IMR-90 (cell line): ENCODE data around the gene TMEM235.

Source experiments
- BHLHE40 ChIP-seq: fragments of 150-350 bp; IDR thresholded peaks from 2 replicates; pipeline ENCODE4 v1.6.1; 2016; ENCODE audit warnings: mild to moderate bottlenecking, low read depth, low read length
- CEBPB ChIP-seq: IDR thresholded peaks from 2 replicates; pipeline ENCODE4 v1.6.1; 2012; ENCODE audit warnings: low read depth, low read length, improper control_type of control experiment
- CTCF ChIP-seq: conservative IDR thresholded peaks from 2 replicates; pipeline ENCODE4 v1.5.1; 2012; ENCODE audit warnings: mild to moderate bottlenecking, low read depth, low read length, improper control_type of control experiment
- ELK1 ChIP-seq: fragments of 150-350 bp; IDR thresholded peaks from 2 replicates; pipeline ENCODE4 v1.6.1; 2016; ENCODE audit warnings: low read depth, mild to moderate bottlenecking, low read length, moderate library complexity, borderline replicate concordance
- FOS ChIP-seq: fragments of 150-350 bp; IDR thresholded peaks from 2 replicates; pipeline ENCODE4 v1.6.1; 2016; ENCODE audit warnings: low read depth, low read length
- MXI1 ChIP-seq: IDR thresholded peaks from 2 replicates; pipeline ENCODE4 v1.6.1; 2012; ENCODE audit warnings: low read depth, mild to moderate bottlenecking, low read length, moderate library complexity, borderline replicate concordance
- NFE2L2 ChIP-seq: fragments of 150-350 bp; IDR thresholded peaks from 2 replicates; pipeline ENCODE4 v1.6.1; 2016; ENCODE audit warnings: low read depth, mild to moderate bottlenecking, low read length
- POLR2A ChIP-seq: IDR thresholded peaks from 2 replicates; pipeline ENCODE4 v1.6.1; 2012; ENCODE audit warnings: mild to moderate bottlenecking, low read depth, low read length
- RAD21 ChIP-seq: IDR thresholded peaks from 2 replicates; pipeline ENCODE4 v1.6.1; 2012; ENCODE audit warnings: low read length, improper control_type of control experiment
- RCOR1 ChIP-seq: IDR thresholded peaks from 2 replicates; pipeline ENCODE4 v1.6.1; 2012; ENCODE audit warnings: mild to moderate bottlenecking, low read length, improper control_type of control experiment; ENCODE audit not compliant: insufficient replicate concordance
- RFX5 ChIP-seq: IDR thresholded peaks from 2 replicates; pipeline ENCODE4 v1.8.0; 2012; ENCODE audit warnings: low read depth, mild to moderate bottlenecking, low read length, moderate library complexity
- SMC3 ChIP-seq: fragments of 150-350 bp; IDR thresholded peaks from 2 replicates; pipeline ENCODE4 v1.6.1; 2016; ENCODE audit warnings: low read depth, mild to moderate bottlenecking, antibody characterized with exemption, low read length, moderate library complexity
- USF2 ChIP-seq: fragments of 150-350 bp; IDR thresholded peaks from 2 replicates; pipeline ENCODE4 v1.6.1; 2017; ENCODE audit warnings: mild to moderate bottlenecking, antibody characterized with exemption, low read length, low read depth

- TF ChIP-seq CTCF: no peak
- TF ChIP-seq POLR2A: no peak
- TF ChIP-seq USF2: no peak
- no peak for TF ChIP-seq RCOR1
- TF ChIP-seq MXI1: no peak
- no peak for TF ChIP-seq RFX5
- no peak for TF ChIP-seq FOS
- no peak for TF ChIP-seq NFE2L2
- TF ChIP-seq BHLHE40: no peak
- no peak for TF ChIP-seq SMC3
- TF ChIP-seq CEBPB: no peak
- no peak for TF ChIP-seq RAD21
- no peak for TF ChIP-seq ELK1
Measured at GRCh38 chr17:78197147-78197832, 34.1 kb upstream of the TMEM235 start.
